Testis (tissue), 3 donors: ENCODE data around the gene MARCHF11. TPM values are rescaled to one million over a fixed set of nuclear protein-coding genes. Genes with fewer than 3 reads are reported as not detected.

Experiments used
- DNase-seq: peaks from one replicate; pipeline ENCODE4 v3.0.0-alpha.2; 2019
- H3K27ac ChIP-seq, 2 donors: fragments of 200-600 bp; sonication (generic); one replicate each; pipeline ENCODE4 v1.5.1; 2019
- H3K27me3 ChIP-seq: fragments of 200-600 bp; sonication (generic); one replicate; pipeline ENCODE4 v1.5.1; 2019
- H3K36me3 ChIP-seq: fragments of 200-600 bp; sonication (generic); one replicate; pipeline ENCODE4 v1.5.1; 2017; ENCODE audit warnings: low read depth; ENCODE audit errors: missing control alignments
- H3K4me1 ChIP-seq: fragments of 200-600 bp; sonication (generic); one replicate; pipeline ENCODE4 v1.5.1; 2019
- H3K4me3 ChIP-seq, 2 donors: fragments of 200-600 bp; sonication (generic); one replicate each; pipeline ENCODE4 v1.5.1; 2017 to 2019
- H3K9me3 ChIP-seq: fragments of 200-600 bp; sonication (generic); one replicate; pipeline ENCODE4 v1.5.1; 2017
- CTCF ChIP-seq, 3 experiments: fragments of 450-650 bp in 2 of 3; fragments of 200-600 bp in 1 of 3; sonication (generic) in 1 of 3; IDR thresholded peaks; one replicate each; pipeline ENCODE4 v1.5.1; 2016 to 2019; ENCODE audit warnings: antibody characterized with exemption in 3 of 3, mild to moderate bottlenecking in 2 of 3, moderate library complexity in 1 of 3
- POLR2A ChIP-seq: fragments of 450-650 bp; IDR thresholded peaks from one replicate; pipeline ENCODE4 v1.6.1; 2017; ENCODE audit warnings: antibody characterized with exemption, mild to moderate bottlenecking, moderate library complexity
- WGBS, 2 donors: methylation state at CpG; one replicate each; pipeline ENCODE4 v1.1.5; 2018; 5-methylcytosine and 5-hydroxymethylcytosine counted together
- intact Hi-C: fragments of 100-400 bp; cut with DNase I; formaldehyde crosslinking; loops from one replicate; pipeline ENCODE4 v1.15.1; 2023; ENCODE audit warnings: low total_unique reads
- polyA plus RNA-seq: library from polyadenylated mRNA; stranded (reverse); fragments of 350-450 nt; fragmentation: Illumina TruSeq; extraction: RNeasy Lipid Tissue Mini Kit (QIAGEN cat#74804); gene quantifications from one replicate; pipeline ENCODE4 v1.2.3, GENCODE V29; 2014; ENCODE audit warnings: low read depth, low replicate concordance; ENCODE audit not compliant: insufficient read depth
- total RNA-seq, 2 donors: library from RNA; depleted of rRNA; stranded (reverse); fragments of >200 nt; gene quantifications; one replicate each; pipeline ENCODE4 v1.2.3, GENCODE V29; 2016

The MARCHF11 gene
- total and polyA plus RNA-seq, 3 donors from 2014 or later = 28.7 to 189 (median 40.7) TPM

GRCh38 chr5:16033187-16033925 is 146.2 kb downstream of the MARCHF11 start:
- intact Hi-C loops = no loop called here
- H3K27me3 ChIP-seq = no peaks in the 10 kb centered on the region

GRCh38 chr5:16028708-16029107 is 150.9 kb downstream of the MARCHF11 start:
- H3K27me3 ChIP-seq = no peaks in the 10 kb centered on the region
- WGBS, 2 donors = 84 to 95% methylated on average over 3 of the region's 3 CpGs

More at GRCh38 chr5:16033187-16033925, 146.2 kb downstream of the MARCHF11 start:
- WGBS, 2 donors = 88 to 97% methylated on average over 4 of the region's 4 CpGs
- Histone ChIP-seq H3K36me3 (no peaks in the 10 kb centered on the region), H3K9me3 (no peaks in the 10 kb centered on the region), H3K4me3 (no peak overlapping the region), H3K27ac (no peak overlapping the region), H3K4me1 (no peaks in the 10 kb centered on the region)
- no peak for DNase-seq
- TF ChIP-seq CTCF (IDR thresholded peaks at IDR 0.05) (no peak), POLR2A (no peak)

GRCh38 chr5:16025681-16026080 is 153.9 kb downstream of the MARCHF11 start:
- no peak overlapping the region for H3K4me3 ChIP-seq
- H3K27ac ChIP-seq = no peak overlapping the region
- no peak for TF ChIP-seq POLR2A
- no peak for TF ChIP-seq CTCF (IDR thresholded peaks at IDR 0.05)
- H3K4me1 ChIP-seq = no peaks in the 10 kb centered on the region
- intact Hi-C loops = no loop called here
- H3K36me3 ChIP-seq = no peaks in the 10 kb centered on the region
- DNase-seq = no peak
- no peaks in the 10 kb centered on the region for H3K27me3 ChIP-seq
- no peaks in the 10 kb centered on the region for H3K9me3 ChIP-seq

More at GRCh38 chr5:16028708-16029107, 150.9 kb downstream of the MARCHF11 start:
- Histone ChIP-seq H3K27ac (no peak overlapping the region), H3K4me3 (no peak overlapping the region), H3K36me3 (no peaks in the 10 kb centered on the region), H3K9me3 (no peaks in the 10 kb centered on the region), H3K4me1 (no peaks in the 10 kb centered on the region)
- TF ChIP-seq CTCF (IDR thresholded peaks at IDR 0.05) (no peak), POLR2A (no peak)
- intact Hi-C loops = no loop called here
- no peak for DNase-seq

- DNase-seq = no peak
- Histone ChIP-seq H3K9me3 (no peaks in the 10 kb centered on the region), H3K27me3 (no peaks in the 10 kb centered on the region), H3K36me3 (no peaks in the 10 kb centered on the region), H3K27ac (no peak overlapping the region), H3K4me3 (no peak overlapping the region), H3K4me1 (no peaks in the 10 kb centered on the region)
- TF ChIP-seq POLR2A = no peak
- TF ChIP-seq CTCF (IDR thresholded peaks at IDR 0.05) = no peak
- 81 to 87% methylated on average over 3 of the region's 3 CpGs for WGBS, 2 donors
- intact Hi-C loops = no loop called here
These were observed 160.6 kb downstream of the MARCHF11 start for GRCh38 chr5:16018970-16019369.

- Histone ChIP-seq H3K27ac (no peak overlapping the region), H3K4me3 (no peak overlapping the region), H3K9me3 (no peaks in the 10 kb centered on the region), H3K36me3 (no peaks in the 10 kb centered on the region), H3K4me1 (no peaks in the 10 kb centered on the region), H3K27me3 (no peaks in the 10 kb centered on the region)
- intact Hi-C loops = no loop called here
- TF ChIP-seq POLR2A (no peak), CTCF (IDR thresholded peaks at IDR 0.05) (no peak)
- no peak for DNase-seq
- 76 to 92% methylated on average over 2 of the region's 2 CpGs for WGBS, 2 donors
These were observed 161.9 kb downstream of the MARCHF11 start for GRCh38 chr5:16017720-16018119.
